Peyer's patch (tissue), 4 donors: ENCODE results near the gene B4GALNT1. TPM values are rescaled to one million over a fixed set of nuclear protein-coding genes. Genes with fewer than 3 reads are reported as not detected.
A peak's percentile ranks its signal among the peaks of the same experiment; 100 is the strongest.

Experiments
- DNase-seq, 3 donors: peaks; one replicate each; pipeline ENCODE4 v3.0.0-alpha.2; 2017 to 2019
- H3K27ac ChIP-seq, 4 donors: fragments of 200-600 bp; sonication (generic); one replicate each; pipeline ENCODE4 v1.5.1; 2016 to 2019
- H3K27me3 ChIP-seq, 2 donors: fragments of 200-600 bp; sonication (generic); one replicate each; pipeline ENCODE4 v1.5.1; 2019
- H3K36me3 ChIP-seq, 3 donors: fragments of 200-600 bp; sonication (generic); one replicate each; pipeline ENCODE4 v1.5.1; 2016 to 2019
- H3K4me1 ChIP-seq, 4 donors: fragments of 200-600 bp; sonication (generic); one replicate each; pipeline ENCODE4 v1.5.1; 2016 to 2019
- H3K4me3 ChIP-seq, 4 donors: fragments of 200-600 bp; sonication (generic); 1 replicate in 3 of 4; 2 replicates in 1 of 4; pipeline ENCODE4 v1.5.1; 2016 to 2019; ENCODE audit warnings: mild to moderate bottlenecking in 1 of 4
- H3K9me3 ChIP-seq, 4 donors: fragments of 200-600 bp; sonication (generic); one replicate each; pipeline ENCODE4 v1.5.1; 2016 to 2019; ENCODE audit warnings: mild to moderate bottlenecking in 1 of 4
- CTCF ChIP-seq, 6 experiments: fragments of 450-650 bp in 4 of 6; fragments of 200-600 bp in 2 of 6; sonication (generic) in 1 of 6; IDR thresholded peaks; one replicate each; pipeline ENCODE4 v1.5.1; 2017 to 2019; ENCODE audit warnings: antibody characterized with exemption in 6 of 6, mild to moderate bottlenecking in 3 of 6, moderate library complexity in 1 of 6
- POLR2A ChIP-seq, 2 donors: fragments of 450-650 bp; IDR thresholded peaks; one replicate each; pipeline ENCODE4 v1.5.1; 2017; ENCODE audit warnings: antibody characterized with exemption in 2 of 2, mild to moderate bottlenecking in 2 of 2, moderate library complexity in 2 of 2
- total RNA-seq, 4 donors: library from RNA; depleted of rRNA; stranded (reverse); fragments of >200 nt; gene quantifications; one replicate each; pipeline ENCODE4 v1.1.0, GENCODE V29; 2016

B4GALNT1 gene
- total RNA-seq, 4 donors from 2014 or later: 0.40 TPM; not detected in 3

- no peak for DNase-seq
- TF ChIP-seq CTCF (IDR thresholded peaks at IDR 0.05) (no peak), POLR2A (IDR thresholded peaks at IDR 0.05) (no peak)
- Histone ChIP-seq H3K36me3 (no peaks in the 10 kb centered on the region), H3K27me3 (no peaks in the 10 kb centered on the region), H3K4me3 (no peak overlapping the region), H3K4me1 (peaks cover 0 to 28% (median 10%) of the 10 kb centered on the region in 4 donors), H3K9me3 (no peaks in the 10 kb centered on the region), H3K27ac (peak overlapping the region in 2 of 4 donors; percentile 79 to 87)
These were observed 23.8 kb downstream of the B4GALNT1 start for GRCh38 chr12:57609101-57609780.

- H3K4me3 ChIP-seq: no peak overlapping the region
- H3K36me3 ChIP-seq: no peaks in the 10 kb centered on the region
- no peaks in the 10 kb centered on the region for H3K9me3 ChIP-seq
- no peaks in the 10 kb centered on the region for H3K27me3 ChIP-seq
- H3K4me1 ChIP-seq: peaks cover 0 to 38% (median 8%) of the 10 kb centered on the region in 4 donors
- no peak for DNase-seq
- H3K27ac ChIP-seq: no peak overlapping the region
- no peak for TF ChIP-seq CTCF (IDR thresholded peaks at IDR 0.05)
- TF ChIP-seq POLR2A (IDR thresholded peaks at IDR 0.05): no peak
These were observed 24.9 kb downstream of the B4GALNT1 start for GRCh38 chr12:57607958-57608663.

- TF ChIP-seq POLR2A (IDR thresholded peaks at IDR 0.05) (no peak), CTCF (IDR thresholded peaks at IDR 0.05) (no peak)
- DNase-seq: no peak
- H3K27me3 ChIP-seq: no peaks in the 10 kb centered on the region
- H3K36me3 ChIP-seq: peaks cover 0 to 5% (median 0%) of the 10 kb centered on the region in 3 donors
- H3K27ac ChIP-seq: no peak overlapping the region
- H3K4me3 ChIP-seq: no peak overlapping the region
- no peaks in the 10 kb centered on the region for H3K9me3 ChIP-seq
- peaks cover 0 to 40% (median 7%) of the 10 kb centered on the region in 4 donors for H3K4me1 ChIP-seq
These were observed 26.2 kb downstream of the B4GALNT1 start for GRCh38 chr12:57606821-57607220.

- DNase-seq: no peak
- Histone ChIP-seq H3K4me1 (peaks cover 0 to 35% (median 3%) of the 10 kb centered on the region in 4 donors), H3K27ac (no peak overlapping the region)
These were observed 26.6 kb downstream of the B4GALNT1 start for GRCh38 chr12:57606399-57606798.

GRCh38 chr12:57605811-57606311, 27.1 kb downstream of the B4GALNT1 start:
- H3K9me3 ChIP-seq: no peaks in the 10 kb centered on the region
- H3K27me3 ChIP-seq: no peaks in the 10 kb centered on the region
- H3K36me3 ChIP-seq: peaks cover 0 to 15% (median 0%) of the 10 kb centered on the region in 3 donors
- H3K4me3 ChIP-seq: no peak overlapping the region
- peaks cover 0 to 30% (median 1%) of the 10 kb centered on the region in 4 donors for H3K4me1 ChIP-seq
- no peak for TF ChIP-seq CTCF (IDR thresholded peaks at IDR 0.05)
- no peak for TF ChIP-seq POLR2A (IDR thresholded peaks at IDR 0.05)
- peak overlapping the region in 1 of 4 donors; percentile 90 for H3K27ac ChIP-seq
- no peak for DNase-seq

More at GRCh38 chr12:57606399-57606798, 26.6 kb downstream of the B4GALNT1 start:
- H3K4me3 ChIP-seq: no peak overlapping the region
- H3K36me3 ChIP-seq: peaks cover 0 to 9% (median 0%) of the 10 kb centered on the region in 3 donors
- TF ChIP-seq POLR2A (IDR thresholded peaks at IDR 0.05): no peak
- no peak for TF ChIP-seq CTCF (IDR thresholded peaks at IDR 0.05)
- no peaks in the 10 kb centered on the region for H3K9me3 ChIP-seq
- H3K27me3 ChIP-seq: no peaks in the 10 kb centered on the region
